ENCODE results near the gene SH2D3A.

DNA sequence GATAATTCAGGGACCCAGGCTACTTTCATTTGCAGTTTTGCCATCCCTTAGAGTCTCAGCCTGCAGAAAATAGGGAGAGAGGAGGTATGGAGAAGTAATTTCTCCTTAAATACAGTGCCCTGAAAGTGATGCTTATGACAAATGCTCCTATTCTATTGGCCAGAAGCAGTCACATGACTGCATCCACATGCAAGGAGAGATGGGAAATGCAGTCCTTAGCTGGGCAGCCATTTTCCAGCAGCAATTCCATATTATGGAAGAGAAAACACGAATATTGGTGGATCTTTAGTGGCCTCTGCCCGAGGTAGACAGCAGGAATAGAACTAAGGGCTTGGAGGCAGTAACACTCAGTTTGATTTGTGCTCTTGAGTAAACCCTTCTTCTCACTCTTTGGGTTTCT, 44.7 kb upstream of the SH2D3A start:
- no peak for TF ChIP-seq SIN3A (IDR thresholded peaks at IDR 0.05; ENCODE audit: low read depth)
- no peak for TF ChIP-seq CTCF (IDR thresholded peaks at IDR 0.05 in 2 of 3, conservative IDR thresholded peaks at IDR 0.05 in 1 of 3; ENCODE audit: borderline replicate concordance in 1 of 3, insufficient read depth in 1 of 3, low read depth in 2 of 3, low read length in 2 of 3)
- no peak for TF ChIP-seq TCF7L2 (IDR thresholded peaks at IDR 0.05; ENCODE audit: borderline replicate concordance, extremely low read depth, insufficient read depth, insufficient read length)

Measured in HCT116 (cell line).